ENCODE measurements around the gene ARPC3. TPM values are rescaled to one million over a fixed set of nuclear protein-coding genes. Genes with fewer than 3 reads are reported as not detected.

The ARPC3 gene
- total RNA-seq: 100 to 1,000 TPM; 147 to 333 (median 310) TPM

- Histone ChIP-seq H3K27ac (peak within 1 kb of the TSS; percentile 78 to 95 (median 91)), H3K36me3 (peaks cover 0 to 46% of the 10 kb centered on the region in 2 donors), H3K4me1 (peaks cover 0 to 38% (median 17%) of the 10 kb centered on the region in 3 donors), H3K9me3 (no peaks in the 10 kb centered on the region), H3K27me3 (no peaks in the 10 kb centered on the region), H3K4me3 (peak within 1 kb of the TSS; percentile 65 to 76)
- 1 to 2% methylated on average over 10 to 34 of the region's 51 CpGs for WGBS, 2 donors (ENCODE audit: low coverage in 1 of 2)
- no peak for TF ChIP-seq EP300 (IDR thresholded peaks at IDR 0.05)
- TF ChIP-seq POLR2A (IDR thresholded peaks at IDR 0.05): peak; percentile 29 to 38
- TF ChIP-seq CTCF (IDR thresholded peaks at IDR 0.05): peak; percentile 67 to 92 (median 90)
- TF ChIP-seq POLR2AphosphoS5 (IDR thresholded peaks at IDR 0.05): peak; percentile 82
- ATAC-seq: peak; percentile 99
These were observed at the start of gene ARPC3 for GRCh38 chr12:110449799-110450497. Gene ARPC3, minus strand, starts transcription at chr12:110450337. Its CDS starts 77 bp downstream, at chr12:110450260.

GRCh38 chr12:110498984-110499706 is 49.0 kb upstream of the ARPC3 start:
- H3K9me3 ChIP-seq: no peaks in the 10 kb centered on the region
- TF ChIP-seq POLR2A (IDR thresholded peaks at IDR 0.05): no peak
- TF ChIP-seq POLR2AphosphoS5 (IDR thresholded peaks at IDR 0.05): peak; percentile 65
- TF ChIP-seq EP300 (IDR thresholded peaks at IDR 0.05): no peak
- TF ChIP-seq CTCF (IDR thresholded peaks at IDR 0.05): no peak
- no peak for ATAC-seq
- no peak overlapping the region for H3K4me3 ChIP-seq
- peak overlapping the region; percentile 20 to 93 (median 62) for H3K27ac ChIP-seq
- WGBS, 2 donors (ENCODE audit: low coverage in 1 of 2): 57 to 59% methylated on average over 4 of the region's 4 CpGs
- peaks cover 3 to 48% (median 10%) of the 10 kb centered on the region in 3 donors for H3K4me1 ChIP-seq
- H3K36me3 ChIP-seq: peaks cover 0 to 20% of the 10 kb centered on the region in 2 donors
- no peaks in the 10 kb centered on the region for H3K27me3 ChIP-seq

DNA sequence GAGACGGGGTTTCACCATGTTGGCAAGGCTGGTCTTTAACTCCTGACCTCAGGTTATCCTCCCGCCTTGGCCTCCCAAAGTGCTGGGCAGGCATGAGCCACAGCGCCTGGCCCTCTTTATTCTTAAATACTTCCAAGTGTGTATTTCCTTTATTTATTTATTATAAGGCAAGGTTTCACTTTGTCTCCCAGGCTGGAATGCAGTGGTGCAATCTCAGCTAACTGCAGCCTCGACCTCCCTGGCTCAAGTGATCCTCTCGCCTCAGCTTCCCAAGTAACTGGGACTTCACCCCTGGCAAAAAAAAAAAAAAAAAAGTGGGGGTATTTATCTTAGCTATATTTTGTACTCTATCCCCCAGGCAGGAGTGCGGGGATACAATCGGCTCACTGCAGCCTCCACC is 25.3 kb upstream of the ARPC3 start:
- ATAC-seq: no peak

GRCh38 chr12:110468214-110469048 is 18.3 kb upstream of the ARPC3 start, which contains the start of the genes FAM216A and GPN3:
Gene FAM216A, plus strand, starts transcription at chr12:110468845. Its CDS starts 31 bp downstream, at chr12:110468876.
Gene GPN3, minus strand, starts transcription at chr12:110468257. Its CDS starts 54 bp downstream, at chr12:110468203.
- peaks cover 0 to 21% of the 10 kb centered on the region in 2 donors for H3K36me3 ChIP-seq
- H3K9me3 ChIP-seq: no peaks in the 10 kb centered on the region
- peak; percentile 95 for ATAC-seq
- H3K27ac ChIP-seq: peak within 1 kb of the TSS; percentile 94 to 99 (median 98)
- WGBS, 2 donors (ENCODE audit: low coverage in 1 of 2): 0 to 1% methylated on average over 15 to 26 of the region's 78 CpGs
- peaks cover 4 to 40% (median 9%) of the 10 kb centered on the region in 3 donors for H3K4me1 ChIP-seq
- H3K4me3 ChIP-seq: peak within 1 kb of the TSS; percentile 74 to 90
- no peak for TF ChIP-seq CTCF (IDR thresholded peaks at IDR 0.05)
- no peak for TF ChIP-seq EP300 (IDR thresholded peaks at IDR 0.05)
- TF ChIP-seq POLR2AphosphoS5 (IDR thresholded peaks at IDR 0.05): peak; percentile 99
- peak; percentile 72 to 90 for TF ChIP-seq POLR2A (IDR thresholded peaks at IDR 0.05)
- no peaks in the 10 kb centered on the region for H3K27me3 ChIP-seq

More for the DNA sequence above, 25.3 kb upstream of the ARPC3 start:
- H3K9me3 ChIP-seq: no peaks in the 10 kb centered on the region
- 92 to 94% methylated on average over 6 of the region's 7 CpGs for WGBS, 2 donors (ENCODE audit: low coverage in 1 of 2)
- H3K4me3 ChIP-seq: no peak overlapping the region
- TF ChIP-seq POLR2A (IDR thresholded peaks at IDR 0.05): no peak
- no peak for TF ChIP-seq CTCF (IDR thresholded peaks at IDR 0.05)
- TF ChIP-seq EP300 (IDR thresholded peaks at IDR 0.05): no peak
- no peak for TF ChIP-seq POLR2AphosphoS5 (IDR thresholded peaks at IDR 0.05)
- H3K4me1 ChIP-seq: no peaks in the 10 kb centered on the region
- no peak overlapping the region for H3K27ac ChIP-seq
- peaks cover 0 to 17% of the 10 kb centered on the region in 2 donors for H3K36me3 ChIP-seq
- H3K27me3 ChIP-seq: no peaks in the 10 kb centered on the region
